RWPE1 (cell line): ENCODE data around the gene PCDHGC3.

Experiments used
- CTCF ChIA-PET: fragments of 350-600 bp; sonication (Branson Sonifier 250); formaldehyde crosslinking; extraction: SDS; loops from one replicate; lab custom pipeline; 2021; lab: Yijun Ruan, JAX
- POLR2A ChIA-PET: fragments of 400-600 bp; formaldehyde crosslinking; extraction: SDS; loops from one replicate; lab custom pipeline; 2020; ENCODE audit warnings: antibody characterized with exemption; ENCODE audit not compliant: low non-redundant PET; lab: Yijun Ruan, JAX
- DNase-seq: peaks from one replicate; pipeline ENCODE4 v3.0.0; 2012; ENCODE audit warnings: low spot score
- H3K27ac ChIP-seq: fragments of 450-650 bp; 2 replicates; pipeline ENCODE4 v1.5.1; 2017
- TF ChIP-seq, protein P1 (sequence below): fragments of 450-650 bp; conservative IDR thresholded peaks from 2 replicates; pipeline ENCODE4 v1.5.1; 2017; ENCODE audit warnings: low read depth, mild to moderate bottlenecking

PCDHGC3 gene

DNA sequence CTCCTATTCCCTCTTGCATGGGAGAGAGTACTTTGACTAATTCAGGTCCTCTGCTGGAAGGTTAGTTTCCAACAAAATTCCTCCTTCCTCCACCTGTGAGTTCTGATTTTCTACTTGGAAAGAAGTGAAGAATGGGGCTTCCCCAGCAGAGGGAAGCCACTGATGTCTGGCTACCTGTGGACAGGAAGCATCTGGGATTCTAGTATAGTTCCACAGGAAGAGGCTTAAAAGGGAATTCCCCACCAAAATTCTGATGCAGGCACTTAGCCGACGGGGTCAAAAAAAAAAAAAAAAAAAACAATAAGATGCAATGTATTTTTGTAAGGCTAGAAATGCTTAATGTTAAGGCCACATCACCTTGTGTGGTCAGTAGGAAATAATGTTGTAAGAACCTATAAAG, 46.5 kb downstream of the PCDHGC3 start:
- no peak overlapping the region for H3K27ac ChIP-seq
- no peak for DNase-seq
- TF ChIP-seq, protein P1, sequence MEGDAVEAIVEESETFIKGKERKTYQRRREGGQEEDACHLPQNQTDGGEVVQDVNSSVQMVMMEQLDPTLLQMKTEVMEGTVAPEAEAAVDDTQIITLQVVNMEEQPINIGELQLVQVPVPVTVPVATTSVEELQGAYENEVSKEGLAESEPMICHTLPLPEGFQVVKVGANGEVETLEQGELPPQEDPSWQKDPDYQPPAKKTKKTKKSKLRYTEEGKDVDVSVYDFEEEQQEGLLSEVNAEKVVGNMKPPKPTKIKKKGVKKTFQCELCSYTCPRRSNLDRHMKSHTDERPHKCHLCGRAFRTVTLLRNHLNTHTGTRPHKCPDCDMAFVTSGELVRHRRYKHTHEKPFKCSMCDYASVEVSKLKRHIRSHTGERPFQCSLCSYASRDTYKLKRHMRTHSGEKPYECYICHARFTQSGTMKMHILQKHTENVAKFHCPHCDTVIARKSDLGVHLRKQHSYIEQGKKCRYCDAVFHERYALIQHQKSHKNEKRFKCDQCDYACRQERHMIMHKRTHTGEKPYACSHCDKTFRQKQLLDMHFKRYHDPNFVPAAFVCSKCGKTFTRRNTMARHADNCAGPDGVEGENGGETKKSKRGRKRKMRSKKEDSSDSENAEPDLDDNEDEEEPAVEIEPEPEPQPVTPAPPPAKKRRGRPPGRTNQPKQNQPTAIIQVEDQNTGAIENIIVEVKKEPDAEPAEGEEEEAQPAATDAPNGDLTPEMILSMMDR = no peak
- ChIA-PET CTCF (interaction anchor here (0.7 to 2.0 kb wide), 7 partner anchors 11 to 323 kb away, joined by 3 to 9 read pairs (median 4); partner anchors contain the start of genes PCDHGA9, PCDHGB5 and PCDHGB7), POLR2A (interaction anchor here (1.0 kb wide), 1 partner anchor 47 kb away, joined by 3 read pairs; no protein-coding TSS in a partner anchor)

DNA sequence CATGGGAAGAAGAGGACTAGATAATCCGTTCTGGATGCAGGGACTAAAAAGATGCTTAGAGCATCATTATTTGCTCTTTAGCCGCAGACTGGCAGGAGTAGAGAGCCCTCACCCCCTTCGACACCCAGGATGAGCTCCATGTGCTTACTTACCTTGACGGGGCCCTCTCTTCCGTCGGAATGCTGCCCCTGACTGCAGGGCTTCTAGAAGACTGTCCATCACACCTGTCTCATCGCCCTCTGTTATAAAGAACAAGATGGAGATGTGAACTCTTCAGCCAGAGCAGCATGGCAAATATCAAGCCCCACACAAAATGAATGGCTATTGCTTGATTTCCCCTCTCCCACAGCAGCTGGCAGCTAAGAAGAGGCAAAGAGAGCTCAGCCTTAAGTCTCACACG, 48.2 kb downstream of the PCDHGC3 start:
- peak overlapping the region; percentile 30; the same call in 1 of the 2 replicates for H3K27ac ChIP-seq
- no peak for DNase-seq
- ChIA-PET POLR2A (no interaction called here), CTCF (interaction anchor here (0.6 to 3.0 kb wide), 27 partner anchors 8 to 301 kb away, joined by 3 to 22 read pairs (median 6); partner anchors contain the start of genes PCDHB14, PCDHGB2, PCDHGB4 and PCDHGB5)
- TF ChIP-seq, protein P1 = no peak

DNA sequence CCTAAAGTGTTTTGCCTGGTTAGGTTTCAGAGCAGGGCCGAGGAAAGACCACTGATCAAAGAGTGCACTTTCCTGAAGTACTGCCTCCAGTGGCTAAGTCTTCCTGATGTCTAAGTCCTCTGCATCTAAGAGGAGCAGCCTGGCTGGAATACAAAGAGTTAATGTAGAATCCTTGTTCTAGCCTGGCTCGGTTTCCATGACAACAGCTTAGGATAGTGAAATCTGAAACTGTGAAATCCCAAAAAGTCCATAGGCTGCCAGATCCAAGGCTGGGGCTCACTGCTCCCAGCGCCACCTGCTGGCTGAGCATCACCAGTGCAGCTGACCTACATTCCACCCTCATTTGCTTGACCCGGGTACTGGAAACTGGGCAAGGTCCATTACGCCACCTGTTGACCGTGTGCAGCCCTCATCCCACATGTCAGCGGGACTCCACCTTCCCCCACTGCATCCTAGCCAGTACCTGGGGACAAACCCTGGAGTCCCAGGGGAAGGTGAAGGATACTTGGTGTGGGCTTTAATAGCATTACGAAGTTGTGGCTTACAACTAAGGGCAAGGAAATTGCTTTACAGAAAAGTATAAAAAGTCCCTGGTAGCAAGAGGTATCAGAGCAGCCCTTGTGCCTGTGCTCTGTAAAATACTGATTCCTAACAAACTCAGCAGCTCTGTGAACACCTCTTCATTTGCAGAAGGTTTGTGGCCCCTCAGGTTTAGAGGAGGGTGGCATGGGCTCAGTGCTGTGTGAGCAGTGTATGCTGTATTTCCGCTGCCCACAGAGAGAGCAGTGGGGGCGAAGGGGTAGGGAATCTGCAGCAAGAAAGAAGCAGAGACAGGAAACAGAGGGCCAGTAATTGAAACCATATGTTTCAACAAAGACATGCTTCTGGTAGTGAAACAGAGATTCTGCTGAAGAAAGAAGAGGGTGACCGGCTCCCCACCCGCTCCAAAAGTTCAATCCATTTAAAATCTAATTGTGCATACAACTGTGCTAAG, 49.1 kb downstream of the PCDHGC3 start:
- peak overlapping the region; percentile 67 for H3K27ac ChIP-seq
- ChIA-PET CTCF (interaction anchor here (0.5 to 3.0 kb wide), 33 partner anchors 8 to 925 kb away, joined by 3 to 22 read pairs (median 4); partner anchors contain the start of genes PCDHB14, PCDHGB2, PCDHGB5 and PCDHGB7), POLR2A (no interaction called here)
- TF ChIP-seq, protein P1 = peak; percentile 99
- DNase-seq = peak; percentile 96

DNA sequence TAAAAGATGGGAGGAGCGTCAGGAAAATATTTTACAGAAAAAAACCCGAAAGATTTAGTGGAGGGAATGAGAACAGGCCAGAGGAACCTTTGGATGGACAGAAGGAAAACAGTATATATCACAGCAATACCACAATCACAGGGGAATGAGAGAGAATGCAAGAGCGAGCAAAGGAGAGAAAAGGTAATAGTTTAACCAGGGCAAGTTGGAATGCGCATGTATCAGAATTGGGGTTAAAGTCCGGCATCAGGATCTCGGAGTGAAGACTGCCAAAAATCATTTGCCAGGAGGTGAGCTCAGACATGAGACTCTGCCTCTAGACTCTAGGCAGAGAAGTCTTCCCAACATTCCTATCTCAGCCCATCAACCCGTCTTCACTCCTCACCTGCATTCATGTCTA, 49.9 kb downstream of the PCDHGC3 start:
- DNase-seq = no peak
- CTCF ChIA-PET = interaction anchor here (0.6 to 3.0 kb wide), 11 partner anchors 13 to 302 kb away, joined by 3 to 22 read pairs (median 11); partner anchors contain the start of genes PCDHB14, PCDHGB5, PCDHGB7 and PCDHGC3
- POLR2A ChIA-PET = no interaction called here
- TF ChIP-seq, protein P1 = no peak
- H3K27ac ChIP-seq = peak overlapping the region; percentile 19; the same call in 1 of the 2 replicates

DNA sequence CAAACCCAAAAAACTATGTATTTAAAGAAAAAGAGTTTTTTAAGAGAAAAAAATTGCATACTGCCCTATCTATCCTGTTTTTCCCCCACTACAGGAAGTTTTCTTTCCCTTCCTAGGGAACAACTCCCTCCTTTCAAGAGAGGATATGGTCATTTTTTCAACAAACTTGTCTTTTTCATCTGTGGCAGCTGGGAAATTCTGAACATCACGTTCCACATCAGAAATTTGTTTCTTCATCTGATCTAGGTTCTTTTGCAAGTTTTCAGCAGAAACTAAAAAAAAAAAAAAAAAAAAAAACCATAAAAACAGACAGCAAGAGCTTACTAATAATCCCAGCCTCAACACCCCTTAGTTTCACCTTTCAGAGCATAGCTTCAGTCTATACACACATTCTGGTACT, 51.7 kb downstream of the PCDHGC3 start:
- H3K27ac ChIP-seq = peak overlapping the region; percentile 28; the same call in 1 of the 2 replicates
- TF ChIP-seq, protein P1 = no peak
- ChIA-PET CTCF (interaction anchor here (0.5 to 1.7 kb wide), 4 partner anchors 15 to 97 kb away, joined by 3 to 6 read pairs (median 5); partner anchors contain the start of gene PCDHGA12), POLR2A (interaction anchor here (0.6 kb wide), 1 partner anchor 73 kb away, joined by 3 read pairs; no protein-coding TSS in a partner anchor)
- DNase-seq = no peak
